Activated CD8-positive, alpha-beta memory T cell treated with anti-CD3 and anti-CD28 coated beads, Interleukin-2, amount 50 U/mL, for 24 hours (primary cell): Measurements from ENCODE around the gene APPL1.

Source experiments
- DNase-seq: peaks from one replicate; pipeline ENCODE4 v3.0.0-alpha.2; 2020; ENCODE audit errors: extremely low read depth

Gene APPL1, protein sequence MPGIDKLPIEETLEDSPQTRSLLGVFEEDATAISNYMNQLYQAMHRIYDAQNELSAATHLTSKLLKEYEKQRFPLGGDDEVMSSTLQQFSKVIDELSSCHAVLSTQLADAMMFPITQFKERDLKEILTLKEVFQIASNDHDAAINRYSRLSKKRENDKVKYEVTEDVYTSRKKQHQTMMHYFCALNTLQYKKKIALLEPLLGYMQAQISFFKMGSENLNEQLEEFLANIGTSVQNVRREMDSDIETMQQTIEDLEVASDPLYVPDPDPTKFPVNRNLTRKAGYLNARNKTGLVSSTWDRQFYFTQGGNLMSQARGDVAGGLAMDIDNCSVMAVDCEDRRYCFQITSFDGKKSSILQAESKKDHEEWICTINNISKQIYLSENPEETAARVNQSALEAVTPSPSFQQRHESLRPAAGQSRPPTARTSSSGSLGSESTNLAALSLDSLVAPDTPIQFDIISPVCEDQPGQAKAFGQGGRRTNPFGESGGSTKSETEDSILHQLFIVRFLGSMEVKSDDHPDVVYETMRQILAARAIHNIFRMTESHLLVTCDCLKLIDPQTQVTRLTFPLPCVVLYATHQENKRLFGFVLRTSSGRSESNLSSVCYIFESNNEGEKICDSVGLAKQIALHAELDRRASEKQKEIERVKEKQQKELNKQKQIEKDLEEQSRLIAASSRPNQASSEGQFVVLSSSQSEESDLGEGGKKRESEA

DNA sequence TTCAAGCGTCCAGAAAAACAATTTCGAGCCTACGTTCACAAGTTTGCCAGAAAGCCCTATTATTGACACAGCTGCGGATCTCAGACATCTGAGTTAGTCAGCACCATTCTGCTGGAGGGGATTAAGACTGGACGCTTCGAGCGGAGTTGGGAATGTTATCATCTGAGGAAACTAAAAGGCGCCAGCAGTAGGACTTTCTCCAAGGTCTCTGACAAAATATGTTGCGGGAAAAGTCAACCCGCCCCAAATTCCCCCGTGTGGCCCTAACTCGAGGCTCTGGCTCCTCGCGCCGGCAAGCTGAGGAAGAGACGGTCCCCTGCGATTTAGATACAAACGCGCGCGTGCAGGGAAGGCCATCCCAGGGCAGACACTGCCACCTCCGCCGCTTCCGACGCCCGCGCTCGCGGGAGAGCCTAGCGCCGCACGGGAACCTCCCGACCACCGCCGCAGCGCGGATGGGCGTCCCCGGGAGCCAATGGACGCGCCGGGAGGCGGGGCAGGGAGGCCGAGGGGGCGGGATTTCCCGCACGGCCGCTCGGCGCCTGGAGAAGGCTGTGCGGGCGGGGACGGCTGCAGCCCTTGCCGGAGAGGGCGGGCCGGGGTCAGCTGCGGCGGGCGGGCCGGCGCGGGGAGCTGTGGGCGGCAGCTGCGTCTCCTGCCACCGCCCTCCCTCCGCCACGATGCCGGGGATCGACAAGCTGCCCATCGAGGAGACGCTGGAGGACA is at the start of gene APPL1:
TSS of gene APPL1 (plus strand) at position 526 of the 726 bp plus-strand sequence. CDS start at position 681, 155 bp downstream.
- peak; percentile 66 for DNase-seq

DNA sequence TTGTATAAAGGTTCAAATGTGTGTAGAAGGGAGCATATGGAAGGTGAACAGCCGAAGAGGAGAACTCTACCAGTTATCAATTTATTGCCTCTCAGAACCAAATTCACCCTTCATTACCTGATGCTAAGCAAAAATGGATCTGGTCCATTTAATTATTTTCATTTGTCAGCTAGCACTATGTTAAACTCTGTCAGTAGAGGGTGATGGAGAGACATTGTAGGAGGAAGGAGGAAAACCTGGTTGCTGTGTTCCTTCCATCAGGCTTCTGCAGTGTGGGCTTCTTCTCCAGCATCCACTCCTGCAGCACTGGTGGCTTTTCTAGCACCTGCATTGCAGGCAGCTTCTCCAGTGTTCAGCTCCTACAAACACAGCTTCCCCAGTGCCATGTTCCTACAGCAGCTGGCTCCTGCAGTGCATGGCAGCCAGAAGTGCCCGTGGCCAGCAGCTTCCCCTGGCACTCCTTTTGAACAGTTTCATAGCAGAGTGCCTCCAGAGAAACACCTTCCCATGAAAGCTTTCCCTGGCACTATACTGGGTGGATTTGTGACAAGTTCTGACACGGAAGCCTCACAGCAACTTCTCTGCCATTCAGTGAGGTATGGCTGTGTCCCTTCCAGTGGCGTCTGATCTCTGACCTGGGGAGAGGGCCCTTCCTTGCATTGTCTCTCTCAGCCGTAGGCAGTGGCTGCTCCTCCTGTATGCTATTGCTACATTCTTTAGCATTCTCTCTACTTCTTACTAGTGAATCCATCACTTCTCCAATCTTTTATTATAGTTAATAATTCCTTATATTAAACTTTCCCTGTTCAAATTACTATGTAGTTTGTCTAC is 47.7 kb upstream of the APPL1 start:
- no peak for DNase-seq

DNA sequence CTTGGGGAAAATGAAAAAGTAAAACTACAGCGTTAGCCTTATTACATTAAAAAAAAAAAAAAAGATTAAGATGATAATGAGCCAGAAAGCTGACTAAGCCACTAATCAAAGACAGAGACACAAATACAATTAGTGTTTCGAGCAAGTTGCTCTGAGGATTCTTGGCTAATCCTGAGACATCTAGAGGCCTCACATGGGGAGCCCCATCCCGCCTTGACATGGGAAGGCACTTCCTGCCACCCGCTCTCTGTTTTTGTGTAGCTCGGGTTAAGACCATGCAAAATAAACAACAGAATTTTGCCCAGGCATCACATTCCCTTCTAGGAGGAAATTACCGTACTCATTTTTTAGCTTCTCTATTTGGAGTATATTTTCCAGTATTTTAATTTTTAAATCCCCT is 43.0 kb upstream of the APPL1 start:
- DNase-seq: no peak

DNA sequence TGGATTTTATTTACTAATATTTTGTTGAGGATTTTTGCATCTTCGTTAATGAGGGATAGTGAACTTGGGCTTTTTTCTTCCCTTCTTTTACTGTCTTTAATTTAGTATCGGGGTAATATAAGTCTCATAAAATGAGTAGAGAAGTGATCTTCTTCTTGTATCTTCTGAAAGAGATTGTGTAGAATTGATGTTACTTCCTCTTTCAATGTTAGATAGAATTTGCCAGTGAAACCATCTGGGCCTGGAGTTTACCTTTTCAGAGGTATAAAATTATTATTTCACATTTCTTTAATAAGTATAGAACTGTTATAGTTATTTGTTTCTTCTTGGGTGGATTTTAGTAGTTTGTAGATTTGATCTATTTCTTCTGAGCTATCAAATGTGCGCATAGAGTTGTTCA is 35.5 kb upstream of the APPL1 start:
- DNase-seq: no peak

DNA sequence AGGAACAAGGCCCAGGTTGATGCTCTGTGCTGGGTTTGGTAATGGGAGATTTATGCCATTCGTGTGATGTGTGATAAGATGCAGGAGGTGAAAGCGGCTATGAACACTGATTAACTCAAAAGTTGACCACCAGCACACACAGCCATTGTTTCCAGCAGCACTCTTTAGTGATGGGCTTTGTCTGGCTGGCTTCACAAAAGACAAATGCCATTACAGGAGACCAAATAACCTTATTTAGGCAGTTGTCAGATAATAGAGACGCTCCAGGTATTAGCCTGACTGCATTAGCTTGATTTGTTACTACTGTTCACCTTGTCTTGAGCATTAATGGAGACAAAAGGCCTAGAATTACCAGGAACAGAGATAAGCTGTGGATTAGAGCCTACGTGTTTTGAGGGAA is 32.9 kb upstream of the APPL1 start:
- DNase-seq: no peak

DNA sequence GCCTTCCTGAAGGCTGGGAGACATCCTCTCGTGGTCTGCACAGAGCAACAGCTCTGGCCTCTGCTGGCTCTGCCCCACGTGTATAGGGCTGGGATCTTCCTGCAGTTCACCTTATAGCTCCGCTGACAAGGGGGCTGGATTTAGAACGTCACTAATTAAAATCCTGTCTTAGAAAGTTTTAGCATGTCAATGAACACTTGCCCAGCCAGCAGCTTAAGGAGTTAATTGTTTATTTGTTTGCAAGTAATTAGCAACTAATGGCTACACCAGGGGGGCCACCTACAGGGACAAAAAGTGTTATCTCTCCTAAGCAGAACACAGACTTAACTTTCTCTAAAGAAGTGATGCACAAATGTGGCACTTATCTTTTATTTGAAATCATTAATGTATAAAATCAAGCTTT is 27.6 kb upstream of the APPL1 start, which contains the start of gene HESX1:
TSS of gene HESX1 (minus strand) at position 84 of the 403 bp plus-strand sequence. CDS start at position 24, 60 bp downstream.
- DNase-seq: no peak

DNA sequence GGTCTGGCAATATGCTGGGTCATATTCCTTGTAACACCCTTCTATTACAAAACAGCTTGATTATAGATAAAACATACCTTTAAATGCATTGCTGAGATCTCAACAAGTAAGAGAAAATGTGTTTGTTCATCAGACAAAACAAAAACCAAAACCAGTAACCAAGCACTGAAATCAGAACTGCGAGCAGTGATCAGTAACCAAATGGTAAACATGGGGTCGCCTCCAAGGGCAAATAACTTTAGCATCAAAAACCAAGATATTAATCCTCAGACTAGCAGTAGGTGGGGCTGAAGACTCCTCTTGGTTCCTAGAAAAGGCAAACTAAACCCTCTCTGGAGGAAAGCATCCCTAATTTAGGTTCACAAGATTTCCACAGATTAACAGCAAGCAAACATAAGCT is 21.1 kb upstream of the APPL1 start:
- DNase-seq: no peak

DNA sequence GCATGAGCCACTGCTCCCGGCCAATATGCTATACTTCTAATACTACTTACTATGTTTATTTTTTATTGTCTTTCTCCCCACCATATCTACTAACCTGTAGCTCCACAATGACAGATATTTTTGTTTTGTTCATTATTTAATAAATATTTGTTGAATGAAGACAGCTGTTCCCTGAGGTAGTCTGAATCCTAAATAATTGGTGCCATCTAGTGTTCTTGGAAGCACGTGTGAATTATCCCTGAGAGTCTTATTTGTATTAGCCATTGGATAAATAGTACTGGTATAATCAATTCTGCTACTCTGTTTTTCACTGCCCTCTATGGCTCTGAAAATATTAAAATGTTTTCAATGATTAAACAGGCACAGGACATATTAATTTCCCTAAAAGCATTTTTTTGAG is 5.6 kb upstream of the APPL1 start:
- no peak for DNase-seq

DNA sequence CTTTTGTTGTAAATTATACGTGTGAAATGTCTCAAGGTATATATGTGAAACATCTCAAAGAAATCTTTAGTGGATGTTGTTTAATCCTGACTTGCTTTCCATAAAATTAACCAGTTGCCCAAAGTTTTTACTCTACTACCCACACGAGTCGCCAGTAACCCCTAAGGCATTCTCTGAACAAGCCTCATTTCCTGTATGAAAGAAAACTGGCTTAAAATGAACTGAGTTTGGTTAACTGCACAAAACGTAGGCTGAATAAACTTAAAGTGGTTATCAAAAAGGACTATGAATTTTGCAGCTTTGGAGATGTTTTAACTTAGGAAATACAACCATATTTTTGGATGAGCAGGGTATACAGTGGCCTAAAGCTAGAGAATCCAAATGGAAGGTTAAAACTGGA is 2.7 kb upstream of the APPL1 start:
- no peak for DNase-seq

DNA sequence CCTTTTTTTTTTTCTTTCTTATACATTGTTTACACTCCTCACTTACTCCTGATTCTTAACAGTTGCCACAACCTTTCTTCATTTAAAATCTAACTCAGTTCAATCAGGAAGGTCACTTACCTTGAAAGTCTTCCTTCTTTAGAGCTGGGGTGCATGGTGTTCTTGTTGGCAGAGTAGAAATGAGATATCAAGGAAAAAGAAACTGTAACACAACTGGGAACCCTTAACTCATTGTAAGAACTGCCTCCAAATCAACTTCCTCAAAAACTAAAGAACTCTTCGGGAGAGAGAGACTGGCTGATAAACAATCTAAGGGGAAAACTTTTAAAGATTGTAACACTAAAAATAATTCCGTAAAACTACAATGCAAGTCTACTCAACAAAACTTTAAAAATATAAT is 1.4 kb upstream of the APPL1 start:
- no peak for DNase-seq

DNA sequence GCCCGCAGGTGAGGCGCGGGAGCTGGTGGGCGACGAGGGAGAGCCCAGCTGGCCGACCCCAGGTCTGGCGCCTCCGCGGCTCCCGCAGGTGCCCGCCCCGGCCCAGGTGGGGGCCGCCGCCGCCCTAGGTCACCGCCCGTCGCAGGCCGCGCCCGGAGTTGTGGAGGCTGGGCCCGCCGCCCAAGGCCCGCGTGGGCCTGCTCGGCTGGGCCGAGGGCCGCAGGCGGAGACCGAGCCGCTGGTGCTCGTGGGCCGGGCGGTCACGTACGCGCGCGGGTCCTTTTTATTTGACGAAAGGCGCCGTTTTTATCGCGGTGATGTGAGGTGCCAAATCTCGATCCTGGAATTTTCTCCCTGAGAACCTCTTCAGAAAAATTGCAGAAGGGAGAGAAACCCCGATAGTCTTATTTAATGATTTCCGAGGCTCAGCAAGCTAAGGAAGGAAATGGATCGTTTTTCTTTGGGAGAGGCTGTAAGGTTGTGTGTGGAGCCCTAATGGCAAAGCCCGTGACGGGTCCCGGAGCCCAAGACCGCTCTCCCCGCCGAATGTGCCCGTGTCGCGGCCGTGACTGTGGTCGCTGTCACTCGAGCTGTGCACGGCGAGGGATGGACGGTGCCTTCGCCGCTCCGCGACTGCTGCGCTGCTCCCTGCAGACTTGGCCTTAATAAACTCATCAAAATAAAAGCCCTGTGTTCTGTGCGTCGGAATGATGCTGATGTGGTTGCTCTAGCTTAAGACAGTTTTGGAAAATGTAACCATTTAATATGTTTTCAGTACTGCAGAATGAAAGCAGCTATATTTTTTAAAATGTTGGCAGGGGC is 612 bp downstream of the APPL1 start:
- no peak for DNase-seq

DNA sequence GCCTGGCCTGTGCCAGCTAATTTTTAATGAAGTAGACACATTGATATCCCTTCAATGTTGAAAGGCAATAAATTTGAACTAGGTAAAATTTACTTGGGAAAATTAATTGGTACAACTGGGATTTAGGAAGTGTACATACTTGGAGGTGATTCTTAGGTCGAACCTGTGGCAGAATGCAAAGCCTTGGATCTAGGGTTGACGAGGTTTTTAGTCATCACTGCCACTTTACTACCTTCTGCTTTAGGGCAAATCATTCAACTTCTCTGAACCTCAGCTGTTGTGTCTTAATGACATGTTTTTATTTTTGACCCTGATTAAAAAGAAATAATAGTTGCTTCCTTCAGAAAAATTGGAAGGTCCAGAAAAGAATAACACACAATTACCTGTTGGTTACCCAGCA is 2.5 kb downstream of the APPL1 start:
- DNase-seq: no peak

DNA sequence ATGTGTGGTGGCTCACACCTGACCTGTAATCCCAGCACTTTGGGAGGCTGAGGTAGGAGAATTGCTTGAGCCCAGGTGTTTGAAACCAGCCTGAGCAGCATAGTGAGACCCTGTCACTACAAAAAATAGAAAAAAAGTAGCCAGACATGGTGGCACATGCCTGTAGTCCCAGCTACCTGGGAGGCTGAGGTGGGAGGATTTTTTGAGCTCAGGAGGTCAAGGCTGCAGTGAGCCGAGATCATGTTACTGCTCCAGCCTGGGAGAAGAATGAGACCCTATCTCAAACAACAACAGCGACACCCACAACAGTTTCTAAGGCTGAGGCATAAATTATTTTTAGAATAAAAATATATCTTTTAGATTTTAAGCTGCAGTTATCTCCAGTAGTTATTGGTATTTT is 6.3 kb downstream of the APPL1 start:
- no peak for DNase-seq

DNA sequence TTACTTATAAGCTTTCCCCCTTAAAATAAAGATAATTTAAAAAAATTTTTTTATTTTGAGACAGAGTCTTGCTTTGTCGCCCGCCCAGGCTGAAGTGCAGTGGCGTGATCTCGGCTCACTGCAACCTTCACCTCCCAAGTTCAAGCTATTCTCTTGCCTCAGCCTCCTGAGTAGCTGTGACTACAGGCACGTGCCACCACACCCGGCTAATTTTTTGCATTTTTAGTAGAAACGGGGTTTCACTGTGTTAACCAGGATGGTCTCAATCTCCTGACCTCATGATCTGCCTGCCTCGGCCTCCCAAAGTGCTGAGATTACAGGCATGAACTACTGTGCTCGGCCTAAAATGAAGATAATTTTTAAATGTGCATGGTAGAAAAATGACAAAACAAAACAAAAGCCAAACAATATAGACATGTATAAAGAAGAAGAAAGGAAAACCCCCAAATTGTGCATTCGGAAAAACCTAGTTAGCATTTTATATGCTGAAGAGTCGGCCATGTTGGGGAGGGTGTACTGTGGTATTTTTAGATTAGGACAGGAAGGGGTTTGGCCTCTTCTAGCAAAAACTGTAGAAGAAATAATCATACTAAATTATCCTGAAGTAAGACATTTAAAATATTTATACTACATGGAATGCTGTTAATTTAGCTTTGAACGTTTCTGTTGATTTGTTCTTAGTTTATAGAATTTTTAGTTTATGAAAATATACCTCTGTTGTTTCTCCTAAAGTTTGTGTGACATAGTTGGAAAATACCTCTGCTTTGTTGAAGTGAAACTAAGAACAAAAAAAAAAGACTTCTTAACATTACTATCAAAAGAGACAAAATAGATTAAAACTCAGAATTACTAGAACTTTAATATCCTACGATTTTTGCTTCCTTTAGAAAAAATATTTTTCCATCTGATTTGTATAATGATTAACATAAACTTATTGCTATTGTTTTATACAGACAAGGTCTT is 7.4 kb downstream of the APPL1 start:
- no peak for DNase-seq

DNA sequence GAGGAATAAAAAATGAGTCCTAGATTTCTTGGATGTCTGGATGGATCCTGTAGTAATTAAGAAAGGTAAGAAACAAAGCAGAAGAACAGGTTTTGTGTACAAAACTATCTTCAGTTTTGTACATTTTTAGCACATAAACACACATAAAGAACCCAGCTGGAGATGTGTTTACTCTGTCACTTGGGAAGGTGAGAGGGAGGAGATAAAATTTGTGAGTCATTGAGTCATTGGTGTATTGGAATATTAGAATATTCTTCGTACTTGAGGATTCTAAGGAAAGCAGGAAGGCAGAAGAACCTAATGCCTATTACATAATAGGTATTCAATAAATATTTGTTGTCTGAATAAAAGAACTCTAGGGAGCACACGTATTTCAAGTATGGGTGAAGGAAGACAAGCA is 17.4 kb downstream of the APPL1 start:
- no peak for DNase-seq

DNA sequence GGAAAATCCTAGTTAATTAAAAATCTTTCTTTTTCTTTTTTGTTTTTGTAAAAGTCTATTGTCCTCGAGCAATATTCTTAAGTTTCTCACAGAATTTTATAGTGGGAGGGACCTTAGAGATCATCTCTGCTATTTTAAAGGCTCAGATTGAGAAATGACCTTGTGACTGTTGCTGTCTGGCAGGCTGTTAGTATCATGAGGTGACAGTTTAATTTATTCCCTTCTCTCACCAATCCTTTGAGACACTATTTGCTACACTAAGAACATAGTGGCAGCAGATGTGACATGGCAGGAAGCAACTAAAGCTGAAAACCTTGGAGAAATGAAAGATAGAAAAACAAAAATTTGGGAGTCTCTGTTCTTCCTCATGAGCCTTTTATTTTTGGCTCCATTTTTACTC is 24.9 kb downstream of the APPL1 start:
- DNase-seq: no peak

DNA sequence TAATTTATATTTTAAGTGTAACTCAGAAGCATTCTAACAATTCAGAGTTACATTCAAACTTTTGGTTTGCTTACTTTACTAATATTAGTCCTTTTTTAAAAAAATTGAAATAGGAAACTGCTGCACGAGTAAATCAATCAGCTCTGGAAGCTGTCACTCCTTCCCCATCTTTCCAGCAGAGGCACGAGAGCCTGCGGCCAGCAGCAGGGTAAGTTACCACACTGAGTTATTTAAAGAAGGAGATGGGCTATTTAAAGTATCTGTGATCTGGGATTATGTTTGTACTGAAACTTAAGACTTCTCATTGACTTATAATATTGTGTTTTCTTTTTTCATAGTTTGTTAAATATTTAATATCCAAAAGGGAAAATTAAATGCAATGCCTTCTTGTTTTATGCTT is 29.3 kb downstream of the APPL1 start:
- DNase-seq: no peak

DNA sequence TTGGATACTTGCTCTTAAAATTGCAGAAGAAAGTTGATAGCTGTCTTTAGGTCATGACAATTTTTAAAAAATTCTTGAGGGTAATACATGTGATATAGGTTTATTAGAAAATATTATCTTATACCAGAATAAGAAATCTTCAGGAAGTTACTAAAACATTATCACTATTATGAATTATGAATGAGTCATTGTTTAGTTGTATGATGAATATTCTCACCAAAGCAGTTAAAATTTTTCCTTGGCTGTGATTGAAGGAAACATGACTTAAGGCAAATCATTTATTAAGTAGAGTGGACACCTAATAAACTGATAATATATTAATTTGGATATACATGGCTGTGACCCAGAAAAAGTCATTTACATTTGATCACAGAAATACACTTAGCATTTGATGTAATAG is 30.1 kb downstream of the APPL1 start:
- DNase-seq: no peak

DNA sequence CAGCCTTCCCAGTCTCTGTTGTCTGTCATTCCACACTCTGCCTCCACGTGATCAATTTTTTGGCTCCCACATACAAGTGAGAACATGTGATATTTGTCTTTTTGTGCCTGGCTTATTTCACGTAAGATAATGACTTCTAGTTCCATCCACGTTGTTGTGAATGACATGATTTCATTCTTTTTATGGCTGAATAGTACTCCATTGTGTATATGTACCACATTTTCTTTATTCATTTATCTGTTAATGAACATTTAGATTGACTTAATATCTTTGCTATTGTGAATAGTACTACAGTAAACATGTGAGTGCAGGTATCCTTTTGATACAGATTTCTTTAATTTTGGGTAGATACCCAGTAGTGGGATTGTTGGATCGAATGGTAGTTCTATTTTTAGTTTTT is 33.6 kb downstream of the APPL1 start:
- DNase-seq: no peak

DNA sequence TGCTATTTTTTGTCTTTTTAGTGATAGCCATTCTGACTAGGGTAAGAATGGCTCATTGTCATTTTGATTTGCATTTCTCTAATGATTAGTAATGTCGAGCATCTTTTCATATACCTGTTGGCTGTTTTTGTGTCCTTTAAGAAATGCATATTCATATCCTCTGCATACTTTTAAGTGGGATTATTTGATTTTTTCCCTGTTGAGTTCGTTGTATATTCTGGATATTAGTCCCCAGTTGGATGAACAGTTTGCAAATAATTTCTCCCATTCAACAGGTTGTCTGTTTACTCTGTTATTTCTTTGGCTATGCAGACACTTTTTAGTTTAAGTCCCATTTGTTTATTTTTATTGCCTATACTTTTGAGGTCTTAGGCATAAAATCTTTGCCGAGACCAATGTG is 34.4 kb downstream of the APPL1 start:
- DNase-seq: no peak
